Activated naive CD4-positive, alpha-beta T cell treated with anti-CD3 and anti-CD28 coated beads for 36 hours (primary cell): ENCODE data around the gene ITGB1. TPM values are rescaled to one million over a fixed set of nuclear protein-coding genes. Genes with fewer than 3 reads are reported as not detected.
"Not testable (repeated sequence)": the region's sequence is repeated elsewhere in the genome, so short reads cannot be mapped to it uniquely, and the experiment has no call there.

Source experiments
- CTCF ChIA-PET: fragments of 350-600 bp; sonication (Branson Sonifier 250); formaldehyde crosslinking; loops from one replicate; lab custom pipeline; 2021; ENCODE audit warnings: antibody characterized with exemption; lab: Charles Lee
- DNase-seq: peaks from one replicate; pipeline ENCODE4 v3.0.0-alpha.2; 2020
- H3K27ac Mint-ChIP-seq: one replicate; pipeline ENCODE4 v1.8.0; 2021; ENCODE audit warnings: mild to moderate bottlenecking, mixed read lengths
- H3K27me3 Mint-ChIP-seq: one replicate; pipeline ENCODE4 v1.8.0; 2021; ENCODE audit warnings: low read depth, mixed read lengths
- H3K36me3 Mint-ChIP-seq: one replicate; pipeline ENCODE4 v1.8.0; 2021; ENCODE audit warnings: low read depth, mixed read lengths
- H3K4me1 Mint-ChIP-seq: one replicate; pipeline ENCODE4 v1.8.0; 2021; ENCODE audit warnings: low read depth, mixed read lengths
- H3K4me3 Mint-ChIP-seq: one replicate; pipeline ENCODE4 v1.8.0; 2021; ENCODE audit warnings: mild to moderate bottlenecking, moderate library complexity, mixed read lengths
- H3K9me3 Mint-ChIP-seq: one replicate; pipeline ENCODE4 v1.8.0; 2021; ENCODE audit warnings: mixed read lengths
- intact Hi-C: fragments of 100-400 bp; cut with micrococcal nuclease; formaldehyde crosslinking; loops from one replicate; pipeline ENCODE4 v1.15.1; 2023
- total RNA-seq, 2 experiments: library from RNA; stranded (reverse); gene quantifications; one replicate each; pipeline ENCODE4 v1.2.3, GENCODE V29; 2021

ITGB1 gene
- total RNA-seq, 2 experiments from 2014 or later = 30.3 to 34.5 TPM

- DNase-seq, H3K27me3 Mint-ChIP-seq, H3K9me3 Mint-ChIP-seq, H3K4me3 Mint-ChIP-seq, H3K36me3 Mint-ChIP-seq, H3K27ac Mint-ChIP-seq, intact Hi-C loops, CTCF ChIA-PET: not testable (repeated sequence)
- H3K4me1 Mint-ChIP-seq = peaks cover 18% of the 10 kb centered on the region
Observed at GRCh38 chr10:32977846-32978809, 20.1 kb upstream of the ITGB1 start.

- no peaks in the 10 kb centered on the region for H3K27me3 Mint-ChIP-seq
- no peak overlapping the region for H3K27ac Mint-ChIP-seq
- H3K4me3 Mint-ChIP-seq = no peak overlapping the region
- peaks cover 25% of the 10 kb centered on the region for H3K4me1 Mint-ChIP-seq
- intact Hi-C loops = no loop called here
- H3K9me3 Mint-ChIP-seq = no peaks in the 10 kb centered on the region
- H3K36me3 Mint-ChIP-seq = no peaks in the 10 kb centered on the region
- CTCF ChIA-PET = no interaction called here
- DNase-seq = no peak
Observed at GRCh38 chr10:32976338-32976737, 18.3 kb upstream of the ITGB1 start.

- Mint-ChIP-seq H3K27me3 (no peaks in the 10 kb centered on the region), H3K9me3 (no peaks in the 10 kb centered on the region), H3K4me1 (peaks cover 19% of the 10 kb centered on the region), H3K4me3 (no peak overlapping the region), H3K36me3 (no peaks in the 10 kb centered on the region), H3K27ac (no peak overlapping the region)
- intact Hi-C loops = no loop called here
- CTCF ChIA-PET = no interaction called here
- no peak for DNase-seq
Observed at GRCh38 chr10:32972929-32973328, 14.9 kb upstream of the ITGB1 start.

- peaks cover 19% of the 10 kb centered on the region for H3K4me1 Mint-ChIP-seq
- no peak overlapping the region for H3K27ac Mint-ChIP-seq
- no peak for DNase-seq
- H3K4me3 Mint-ChIP-seq = no peak overlapping the region
- intact Hi-C loops = no loop called here
- no peaks in the 10 kb centered on the region for H3K9me3 Mint-ChIP-seq
- no peaks in the 10 kb centered on the region for H3K27me3 Mint-ChIP-seq
- H3K36me3 Mint-ChIP-seq = no peaks in the 10 kb centered on the region
- CTCF ChIA-PET = no interaction called here
Observed at GRCh38 chr10:32972460-32972859, 14.4 kb upstream of the ITGB1 start.

- no peak overlapping the region for H3K27ac Mint-ChIP-seq
- H3K4me1 Mint-ChIP-seq = peaks cover 19% of the 10 kb centered on the region
- no peak overlapping the region for H3K4me3 Mint-ChIP-seq
- DNase-seq = no peak
- CTCF ChIA-PET = interaction anchor here (1.6 kb wide), 1 partner anchor 9 kb away, joined by 6 read pairs; no protein-coding TSS in a partner anchor
- H3K36me3 Mint-ChIP-seq = no peaks in the 10 kb centered on the region
- H3K27me3 Mint-ChIP-seq = no peaks in the 10 kb centered on the region
- intact Hi-C loops = no loop called here
- no peaks in the 10 kb centered on the region for H3K9me3 Mint-ChIP-seq
Observed at GRCh38 chr10:32971536-32972091, 13.6 kb upstream of the ITGB1 start.

GRCh38 chr10:32970910-32971309, 12.9 kb upstream of the ITGB1 start:
- no peak for DNase-seq
- intact Hi-C loops = no loop called here
- H3K27me3 Mint-ChIP-seq = no peaks in the 10 kb centered on the region
- H3K27ac Mint-ChIP-seq = no peak overlapping the region
- H3K36me3 Mint-ChIP-seq = no peaks in the 10 kb centered on the region
- no peaks in the 10 kb centered on the region for H3K9me3 Mint-ChIP-seq
- CTCF ChIA-PET = interaction anchor here (0.7 to 1.6 kb wide), 2 partner anchors 10 to 302 kb away, joined by 3 to 6 read pairs; no protein-coding TSS in a partner anchor
- peaks cover 19% of the 10 kb centered on the region for H3K4me1 Mint-ChIP-seq
- no peak overlapping the region for H3K4me3 Mint-ChIP-seq

GRCh38 chr10:32964270-32964669, 6.2 kb upstream of the ITGB1 start:
- no peaks in the 10 kb centered on the region for H3K9me3 Mint-ChIP-seq
- no peak overlapping the region for H3K27ac Mint-ChIP-seq
- DNase-seq = no peak
- CTCF ChIA-PET = interaction anchor here (0.7 to 0.8 kb wide), 2 partner anchors 83 to 199 kb away, joined by 3 to 10 read pairs; no protein-coding TSS in a partner anchor
- H3K4me1 Mint-ChIP-seq = peaks cover 11% of the 10 kb centered on the region
- H3K36me3 Mint-ChIP-seq = no peaks in the 10 kb centered on the region
- no peak overlapping the region for H3K4me3 Mint-ChIP-seq
- intact Hi-C loops = no loop called here
- peaks cover 10% of the 10 kb centered on the region for H3K27me3 Mint-ChIP-seq

GRCh38 chr10:32963096-32963495, 5.1 kb upstream of the ITGB1 start:
- intact Hi-C loops = no loop called here
- DNase-seq = no peak

GRCh38 chr10:32962521-32962920, 4.5 kb upstream of the ITGB1 start:
- Mint-ChIP-seq H3K4me1 (peaks cover 16% of the 10 kb centered on the region), H3K36me3 (no peaks in the 10 kb centered on the region), H3K9me3 (no peaks in the 10 kb centered on the region), H3K4me3 (no peak overlapping the region), H3K27me3 (peaks cover 10% of the 10 kb centered on the region), H3K27ac (no peak overlapping the region)
- CTCF ChIA-PET = no interaction called here
- DNase-seq = no peak
- intact Hi-C loops = no loop called here

More at GRCh38 chr10:32963096-32963495, 5.1 kb upstream of the ITGB1 start:
- no peak overlapping the region for H3K27ac Mint-ChIP-seq
- H3K4me3 Mint-ChIP-seq = no peak overlapping the region
- H3K36me3 Mint-ChIP-seq = no peaks in the 10 kb centered on the region
- peaks cover 10% of the 10 kb centered on the region for H3K27me3 Mint-ChIP-seq
- H3K4me1 Mint-ChIP-seq = peaks cover 16% of the 10 kb centered on the region
- CTCF ChIA-PET = no interaction called here
- H3K9me3 Mint-ChIP-seq = no peaks in the 10 kb centered on the region

GRCh38 chr10:32961895-32962369, 3.9 kb upstream of the ITGB1 start:
- CTCF ChIA-PET = no interaction called here
- no peaks in the 10 kb centered on the region for H3K9me3 Mint-ChIP-seq
- intact Hi-C loops = no loop called here
- H3K36me3 Mint-ChIP-seq = no peaks in the 10 kb centered on the region
- peaks cover 10% of the 10 kb centered on the region for H3K27me3 Mint-ChIP-seq
- no peak overlapping the region for H3K4me3 Mint-ChIP-seq
- peaks cover 16% of the 10 kb centered on the region for H3K4me1 Mint-ChIP-seq
- DNase-seq = no peak
- no peak overlapping the region for H3K27ac Mint-ChIP-seq

- Mint-ChIP-seq H3K27ac (no peak overlapping the region), H3K4me1 (peaks cover 19% of the 10 kb centered on the region), H3K9me3 (no peaks in the 10 kb centered on the region), H3K36me3 (no peaks in the 10 kb centered on the region), H3K27me3 (peaks cover 10% of the 10 kb centered on the region), H3K4me3 (no peak overlapping the region)
- intact Hi-C loops = no loop called here
- DNase-seq = no peak
- CTCF ChIA-PET = no interaction called here
Observed at GRCh38 chr10:32961343-32961894, 3.4 kb upstream of the ITGB1 start.

- no peak for DNase-seq
- no peaks in the 10 kb centered on the region for H3K9me3 Mint-ChIP-seq
- CTCF ChIA-PET = no interaction called here
- intact Hi-C loops = no loop called here
- H3K27me3 Mint-ChIP-seq = peaks cover 10% of the 10 kb centered on the region
- no peak overlapping the region for H3K4me3 Mint-ChIP-seq
- H3K27ac Mint-ChIP-seq = no peak overlapping the region
- H3K36me3 Mint-ChIP-seq = no peaks in the 10 kb centered on the region
- H3K4me1 Mint-ChIP-seq = peaks cover 29% of the 10 kb centered on the region
Observed at GRCh38 chr10:32960022-32960421, 2.0 kb upstream of the ITGB1 start.
